Heart left ventricle (tissue), 13 donors: ENCODE measurements around the gene SLBP.

Experiments
- CTCF ChIP-seq, 12 donors: fragments of 200-600 bp; sonication (generic) in 4 of 12; IDR thresholded peaks; one replicate each; pipeline versions ENCODE4 v1.5.0 to v1.8.0; 2018 to 2022; ENCODE audit warnings: antibody characterized with exemption in 12 of 12, mild to moderate bottlenecking in 5 of 12
- POLR2A ChIP-seq, 2 donors: fragments of 450-650 bp; IDR thresholded peaks; one replicate each; pipeline ENCODE4 v1.6.1; 2017; ENCODE audit warnings: antibody characterized with exemption in 2 of 2, mild to moderate bottlenecking in 2 of 2, moderate library complexity in 2 of 2
- donor health status: ischemic (EF 13 %, LVEDD 7.1; RV severe dilation, severe dysfunction).
- donor health status: DM: no; HTN: yes; CAD: no.
- donor health status: DM: no; HTN: no; CAD: no.
- donor health status: ischemic (EF 25% LVEDD 6.9; RV normal size, moderate dysfunction).
- donor health status: ischemic (EF 25% LVEDD 5.7; RV mildly dilated, moderate dysfunction).
- donor health status: ischemic (EF 35%, LVEDD 5.7; RV mildly dilated, moderate dysfunction).
- donor health status: nonischemic (EF 11% LVEDD 7.7; RV severe dilation, severe dysfunction).
- donor health status: DM: yes; HTN: yes; CAD: no.
- donor health status: PGD.
- donor health status: ischemic (EF 29% LVEDD 5.4; RV normal size, mild dysfunction).
- donor health status: nonischemic (EF 23%, LVEDD 6.1; RV moderate dilation, normal function).

- TF ChIP-seq POLR2A (IDR thresholded peaks at IDR 0.05) (no peak), CTCF (IDR thresholded peaks at IDR 0.05) (no peak)
Observed at GRCh38 chr4:1684506-1685234, 27.4 kb downstream of the SLBP start.
